Loucy (cell line): Measurements from ENCODE around the gene TAAR6.

Experiments used
- H2AFZ ChIP-seq: fragments of 200-600 bp; sonication (generic); 2 replicates; pipeline ENCODE4 v1.6.0; 2016; ENCODE audit warnings: antibody characterized with exemption, mild to moderate bottlenecking, low read length, moderate library complexity
- H3F3A ChIP-seq: fragments of 200-600 bp; 2 replicates; pipeline ENCODE4 v1.6.0; 2016; ENCODE audit warnings: antibody characterized with exemption, low read depth, mild to moderate bottlenecking
- H3K27me3 ChIP-seq: fragments of 200-600 bp; sonication (generic); 2 replicates; pipeline ENCODE4 v1.6.1; 2014; ENCODE audit warnings: low read length, mild to moderate bottlenecking; ENCODE audit not compliant: insufficient read depth, poor library complexity, severe bottlenecking
- H3K36me3 ChIP-seq: fragments of 200-600 bp; sonication (generic); 2 replicates; pipeline ENCODE4 v1.6.1; 2016; ENCODE audit warnings: low read length; ENCODE audit not compliant: insufficient read depth
- H3K4me1 ChIP-seq: fragments of 200-600 bp; sonication (generic); 2 replicates; pipeline ENCODE4 v1.5.1; 2014; ENCODE audit warnings: low read length, mild to moderate bottlenecking; ENCODE audit not compliant: insufficient read depth, poor library complexity, severe bottlenecking
- H3K4me2 ChIP-seq: fragments of 200-600 bp; sonication (generic); 2 replicates; pipeline ENCODE4 v1.6.0; 2014; ENCODE audit warnings: antibody characterized with exemption, low read length, low read depth, mild to moderate bottlenecking; ENCODE audit not compliant: poor library complexity, severe bottlenecking
- H3K4me3 ChIP-seq: fragments of 200-600 bp; sonication (generic); 2 replicates; pipeline ENCODE4 v1.5.1; 2014; ENCODE audit warnings: low read length, mild to moderate bottlenecking, mixed read lengths; ENCODE audit not compliant: poor library complexity, severe bottlenecking
- H3K79me2 ChIP-seq: fragments of 200-600 bp; sonication (generic); 2 replicates; pipeline ENCODE4 v1.6.1; 2014; ENCODE audit warnings: low read length; ENCODE audit not compliant: insufficient read depth
- H3K9ac ChIP-seq: fragments of 200-600 bp; sonication (generic); 2 replicates; pipeline ENCODE4 v1.6.0; 2014; ENCODE audit warnings: mild to moderate bottlenecking, low read depth, low read length, moderate library complexity; ENCODE audit not compliant: poor library complexity, severe bottlenecking
- H3K9me2 ChIP-seq: fragments of 200-600 bp; sonication (generic); replicated peaks from 2 replicates; pipeline ENCODE4 v1.6.1; 2016; ENCODE audit warnings: low read depth, low read length, mixed read lengths
- H3K9me3 ChIP-seq: fragments of 200-600 bp; sonication (generic); 2 replicates; pipeline ENCODE4 v1.6.1; 2014; ENCODE audit warnings: mild to moderate bottlenecking, antibody characterized with exemption, low read length, low read depth; ENCODE audit not compliant: insufficient read depth
- H4K20me1 ChIP-seq: fragments of 200-600 bp; sonication (generic); 2 replicates; pipeline ENCODE4 v1.6.0; 2014; ENCODE audit warnings: antibody characterized with exemption, low read length, mild to moderate bottlenecking; ENCODE audit not compliant: insufficient read depth, poor library complexity, severe bottlenecking
- EZH2phosphoT487 ChIP-seq: fragments of 200-600 bp; IDR thresholded peaks from 2 replicates; pipeline ENCODE4 v1.6.1; 2018; ENCODE audit warnings: antibody characterized with exemption, mild to moderate bottlenecking, moderate library complexity, borderline replicate concordance
- TF ChIP-seq, protein P1 (sequence below): fragments of 200-600 bp; sonication (generic); conservative IDR thresholded peaks from 2 replicates; pipeline ENCODE4 v1.5.1; 2014; ENCODE audit warnings: mild to moderate bottlenecking, antibody characterized with exemption, low read length

The TAAR6 gene

DNA sequence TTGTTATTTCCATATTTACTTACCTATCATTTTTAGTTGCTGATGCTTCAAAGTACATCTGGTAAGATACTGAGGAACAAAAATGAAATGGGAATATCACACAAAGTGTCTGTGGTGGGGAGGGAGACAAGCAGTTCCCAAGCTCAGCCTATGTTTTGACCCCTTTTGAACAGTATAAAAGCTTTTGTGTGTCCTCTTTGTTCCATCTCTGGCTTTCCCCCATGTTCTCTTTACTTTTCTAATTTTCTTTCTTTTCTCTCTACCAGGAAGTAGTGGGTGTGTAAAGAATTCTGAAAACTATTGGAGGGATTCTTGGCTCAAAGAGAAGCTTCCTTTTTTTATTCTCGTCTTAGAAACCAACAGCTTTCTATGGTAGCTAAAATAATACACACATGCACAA is 46.6 kb downstream of the TAAR6 start:
- Histone ChIP-seq H3K27me3 (no peaks in the 10 kb centered on the region), H3K9me2 (no peaks in the 10 kb centered on the region), H3K79me2 (no peaks in the 10 kb centered on the region), H3K9ac (no peak overlapping the region), H3F3A (no peaks in the 10 kb centered on the region), H3K4me3 (no peak overlapping the region), H3K4me1 (no peaks in the 10 kb centered on the region), H4K20me1 (no peaks in the 10 kb centered on the region), H3K4me2 (no peak overlapping the region), H3K9me3 (no peaks in the 10 kb centered on the region), H3K36me3 (no peaks in the 10 kb centered on the region), H2AFZ (no peak overlapping the region)
- TF ChIP-seq, protein P1, sequence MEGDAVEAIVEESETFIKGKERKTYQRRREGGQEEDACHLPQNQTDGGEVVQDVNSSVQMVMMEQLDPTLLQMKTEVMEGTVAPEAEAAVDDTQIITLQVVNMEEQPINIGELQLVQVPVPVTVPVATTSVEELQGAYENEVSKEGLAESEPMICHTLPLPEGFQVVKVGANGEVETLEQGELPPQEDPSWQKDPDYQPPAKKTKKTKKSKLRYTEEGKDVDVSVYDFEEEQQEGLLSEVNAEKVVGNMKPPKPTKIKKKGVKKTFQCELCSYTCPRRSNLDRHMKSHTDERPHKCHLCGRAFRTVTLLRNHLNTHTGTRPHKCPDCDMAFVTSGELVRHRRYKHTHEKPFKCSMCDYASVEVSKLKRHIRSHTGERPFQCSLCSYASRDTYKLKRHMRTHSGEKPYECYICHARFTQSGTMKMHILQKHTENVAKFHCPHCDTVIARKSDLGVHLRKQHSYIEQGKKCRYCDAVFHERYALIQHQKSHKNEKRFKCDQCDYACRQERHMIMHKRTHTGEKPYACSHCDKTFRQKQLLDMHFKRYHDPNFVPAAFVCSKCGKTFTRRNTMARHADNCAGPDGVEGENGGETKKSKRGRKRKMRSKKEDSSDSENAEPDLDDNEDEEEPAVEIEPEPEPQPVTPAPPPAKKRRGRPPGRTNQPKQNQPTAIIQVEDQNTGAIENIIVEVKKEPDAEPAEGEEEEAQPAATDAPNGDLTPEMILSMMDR, result no peak
- no peak for TF ChIP-seq EZH2phosphoT487
